NCI-H82 treated with DMSO at 0.1 percent for 48 hours (cell line): Measurements from ENCODE around the gene SELENOO.

Experiments
- DNase-seq: peaks from one replicate; lab custom pipeline; 2025; ENCODE audit not compliant: unreplicated experiment; lab: John Stamatoyannopoulos, UW

The SELENOO gene

GRCh38 chr22:50216055-50216683 is 15.4 kb downstream of the SELENOO start:
- no peak for DNase-seq

- no peak for DNase-seq
These were observed 16.1 kb downstream of the SELENOO start for GRCh38 chr22:50216684-50217520.

GRCh38 chr22:50217543-50218152 is 16.8 kb downstream of the SELENOO start:
- DNase-seq = no peak

GRCh38 chr22:50218153-50218995 is 17.6 kb downstream of the SELENOO start:
- no peak for DNase-seq

GRCh38 chr22:50218996-50219727 is 18.4 kb downstream of the SELENOO start:
- DNase-seq = no peak

GRCh38 chr22:50219800-50220602 is 19.2 kb downstream of the SELENOO start:
- no peak for DNase-seq

GRCh38 chr22:50220603-50221409 is 20.0 kb downstream of the SELENOO start:
- no peak for DNase-seq

- DNase-seq = no peak
These were observed 20.8 kb downstream of the SELENOO start for GRCh38 chr22:50221410-50222300.

- no peak for DNase-seq
These were observed 21.7 kb downstream of the SELENOO start for GRCh38 chr22:50222508-50222907.

- no peak for DNase-seq
These were observed 23.3 kb downstream of the SELENOO start for GRCh38 chr22:50224071-50224470.

- no peak for DNase-seq
These were observed 24.6 kb downstream of the SELENOO start for GRCh38 chr22:50225200-50225969.

GRCh38 chr22:50226063-50226874 is 25.5 kb downstream of the SELENOO start:
- no peak for DNase-seq

- DNase-seq = no peak
These were observed 26.0 kb downstream of the SELENOO start for GRCh38 chr22:50226875-50227165.

- DNase-seq = no peak
These were observed 26.9 kb downstream of the SELENOO start for GRCh38 chr22:50227579-50228215.

- no peak for DNase-seq
These were observed 27.6 kb downstream of the SELENOO start for GRCh38 chr22:50228366-50228765.

GRCh38 chr22:50229370-50229769 is 28.6 kb downstream of the SELENOO start:
- no peak for DNase-seq
